H9 (cell line): ENCODE data around the gene SIGLEC9. TPM values are rescaled to one million over a fixed set of nuclear protein-coding genes. Genes with fewer than 3 reads are reported as not detected.

Experiments used
- DNase-seq: peaks from one replicate; pipeline ENCODE4 v3.0.0-alpha.2; 2017
- H2AFZ ChIP-seq: one replicate; pipeline ENCODE4 v1.6.1; 2013; ENCODE audit warnings: mild to moderate bottlenecking, low read length, control low read depth, moderate library complexity
- H2AK5ac ChIP-seq: 2 replicates; pipeline ENCODE4 v1.6.1; 2013; ENCODE audit warnings: low read length, control low read depth, mixed read lengths; ENCODE audit not compliant: insufficient read length
- H2BK120ac ChIP-seq: one replicate; pipeline ENCODE4 v1.6.1; 2013; ENCODE audit warnings: low read depth, mild to moderate bottlenecking, low read length, control low read depth, inconsistent platforms; ENCODE audit not compliant: poor library complexity, severe bottlenecking
- H2BK12ac ChIP-seq: 2 replicates; pipeline ENCODE4 v1.6.1; 2013; ENCODE audit warnings: low read length, control low read depth, mixed read lengths, low read depth; ENCODE audit not compliant: insufficient read length
- H2BK15ac ChIP-seq: 2 replicates; pipeline ENCODE4 v1.6.1; 2013; ENCODE audit warnings: low read depth, low read length, control low read depth
- H2BK20ac ChIP-seq: one replicate; pipeline ENCODE4 v1.6.1; 2013; ENCODE audit warnings: low read depth, mild to moderate bottlenecking, low read length, control low read depth, inconsistent platforms; ENCODE audit not compliant: poor library complexity, severe bottlenecking
- H2BK5ac ChIP-seq: 2 replicates; pipeline ENCODE4 v1.6.1; 2013; ENCODE audit warnings: low read length, control low read depth, mixed read lengths; ENCODE audit not compliant: insufficient read length
- H3K14ac ChIP-seq: 2 replicates; pipeline ENCODE4 v1.6.1; 2013; ENCODE audit warnings: low read length, control low read depth; ENCODE audit not compliant: insufficient read depth
- H3K18ac ChIP-seq: 2 replicates; pipeline ENCODE4 v1.6.1; 2013; ENCODE audit warnings: low read depth, mild to moderate bottlenecking, mixed read lengths, low read length, control low read depth; ENCODE audit not compliant: insufficient read length
- H3K23ac ChIP-seq: 2 replicates; pipeline ENCODE4 v1.6.1; 2013; ENCODE audit warnings: low read length, control low read depth, mixed read lengths, low read depth; ENCODE audit not compliant: insufficient read length
- H3K23me2 ChIP-seq: 2 replicates; pipeline ENCODE4 v1.6.1; 2013; ENCODE audit warnings: low read depth, mild to moderate bottlenecking, mixed read lengths, low read length, control low read depth; ENCODE audit not compliant: insufficient read length, poor library complexity, severe bottlenecking
- H3K27ac ChIP-seq: 2 replicates; pipeline ENCODE4 v1.5.1; 2013; ENCODE audit warnings: low read length, control low read depth, mixed read lengths, low read depth; ENCODE audit not compliant: insufficient read length
- H3K27me3 ChIP-seq: 2 replicates; pipeline ENCODE4 v1.6.1; 2013; ENCODE audit warnings: low read length, control low read depth, inconsistent platforms; ENCODE audit not compliant: insufficient read depth
- H3K4ac ChIP-seq: 2 replicates; pipeline ENCODE4 v1.6.1; 2013; ENCODE audit warnings: low read depth, mild to moderate bottlenecking, control low read depth, inconsistent platforms, low read length, moderate library complexity
- H3K4me1 ChIP-seq: 2 replicates; pipeline ENCODE4 v1.6.1; 2013; ENCODE audit warnings: low read length, control low read depth, inconsistent platforms; ENCODE audit not compliant: insufficient read depth
- H3K4me2 ChIP-seq: 2 replicates; pipeline ENCODE4 v1.6.1; 2013; ENCODE audit warnings: low read length, control low read depth, mixed read lengths; ENCODE audit not compliant: insufficient read length, insufficient read depth
- H3K56ac ChIP-seq: 2 replicates; pipeline ENCODE4 v1.6.1; 2013; ENCODE audit warnings: low read depth, mild to moderate bottlenecking, mixed read lengths, low read length, control low read depth; ENCODE audit not compliant: insufficient read length
- H3K79me1 ChIP-seq: 2 replicates; pipeline ENCODE4 v1.6.1; 2013; ENCODE audit warnings: low read depth, mild to moderate bottlenecking, moderate library complexity, low read length, control low read depth, inconsistent platforms; ENCODE audit not compliant: insufficient read depth, poor library complexity, severe bottlenecking
- H3K79me2 ChIP-seq: 2 replicates; pipeline ENCODE4 v1.6.1; 2013; ENCODE audit warnings: low read length, control low read depth, inconsistent platforms; ENCODE audit not compliant: insufficient read depth
- H3K9ac ChIP-seq: 2 replicates; pipeline ENCODE4 v1.6.1; 2013; ENCODE audit warnings: low read length, control low read depth, mixed read lengths; ENCODE audit not compliant: insufficient read length; ENCODE audit errors: extremely low read depth
- H3K9me3 ChIP-seq: one replicate; pipeline ENCODE4 v1.6.1; 2013; ENCODE audit warnings: low read depth, low read length, inconsistent platforms; ENCODE audit not compliant: control insufficient read depth
- H3T11ph ChIP-seq: one replicate; pipeline ENCODE4 v1.6.1; 2013; ENCODE audit warnings: mild to moderate bottlenecking, low read length, control low read depth, inconsistent platforms
- H4K20me1 ChIP-seq: one replicate; pipeline ENCODE4 v1.6.1; 2013; ENCODE audit not compliant: control insufficient read depth, insufficient read length, insufficient read depth
- H4K5ac ChIP-seq: 2 replicates; pipeline ENCODE4 v1.6.1; 2013; ENCODE audit warnings: low read depth, mild to moderate bottlenecking, mixed read lengths, low read length, control low read depth; ENCODE audit not compliant: insufficient read length
- H4K8ac ChIP-seq: replicated peaks from 2 replicates; pipeline ENCODE4 v1.6.1; 2013; ENCODE audit warnings: low read length, control low read depth, mixed read lengths, low read depth; ENCODE audit not compliant: insufficient read length
- H4K91ac ChIP-seq: 2 replicates; pipeline ENCODE4 v1.6.1; 2013; ENCODE audit warnings: low read depth, mild to moderate bottlenecking, moderate library complexity, mixed read lengths, low read length, control low read depth; ENCODE audit not compliant: insufficient read length
- H3K27ac Mint-ChIP-seq, 3 experiments: 2 replicates in 2 of 3; 3 replicates in 1 of 3; pipeline ENCODE4 v1.8.0; 2020 to 2021; ENCODE audit warnings: mixed read lengths in 3 of 3, mild to moderate bottlenecking in 1 of 3, moderate library complexity in 1 of 3
- H3K27me3 Mint-ChIP-seq: 2 replicates; pipeline ENCODE4 v1.8.0; 2021; ENCODE audit warnings: low read depth, mild to moderate bottlenecking, moderate library complexity, mixed read lengths
- H3K36me3 Mint-ChIP-seq, 3 experiments: 2 replicates in 2 of 3; 3 replicates in 1 of 3; pipeline ENCODE4 v1.8.0; 2020 to 2021; ENCODE audit warnings: low read depth in 3 of 3, mixed read lengths in 3 of 3; ENCODE audit not compliant: insufficient read depth in 1 of 3
- H3K4me1 Mint-ChIP-seq, 2 experiments: 2 replicates each; pipeline ENCODE4 v1.8.0; 2020; ENCODE audit warnings: mixed read lengths in 2 of 2
- H3K4me3 Mint-ChIP-seq, 2 experiments: 2 replicates in 1 of 2; 3 replicates in 1 of 2; pipeline ENCODE4 v1.8.0; 2020 to 2021; ENCODE audit warnings: mild to moderate bottlenecking in 2 of 2, mixed read lengths in 2 of 2, moderate library complexity in 1 of 2
- H3K9me3 Mint-ChIP-seq, 2 experiments: 2 replicates in 1 of 2; 3 replicates in 1 of 2; pipeline ENCODE4 v1.8.0; 2020; ENCODE audit warnings: mild to moderate bottlenecking in 2 of 2, mixed read lengths in 2 of 2, moderate library complexity in 1 of 2
- WGBS: extraction: QIAGEN DNeasy Blood & Tissue Kit; methylation state at CpG from one replicate; pipeline ENCODE4 v1.1.7; 2013; ENCODE audit warnings: missing lambda C conversion rate, low lambda C conversion rate, mixed read lengths; ENCODE audit not compliant: insufficient read length; ENCODE audit errors: extremely low coverage; 5-methylcytosine and 5-hydroxymethylcytosine counted together
- total RNA-seq: library from RNA; stranded (reverse); gene quantifications from 2 replicates; pipeline ENCODE4 v1.2.1, GENCODE V29; 2021
- TF ChIP-seq, protein P1 (sequence below): fragments of 200-600 bp; sonication (generic); conservative IDR thresholded peaks from 3 replicates; pipeline ENCODE4 v1.8.0; 2021; ENCODE audit warnings: antibody characterized with exemption, mild to moderate bottlenecking

SIGLEC9 gene
- total RNA-seq, 1 experiment from 2014 or later, result not detected

DNA sequence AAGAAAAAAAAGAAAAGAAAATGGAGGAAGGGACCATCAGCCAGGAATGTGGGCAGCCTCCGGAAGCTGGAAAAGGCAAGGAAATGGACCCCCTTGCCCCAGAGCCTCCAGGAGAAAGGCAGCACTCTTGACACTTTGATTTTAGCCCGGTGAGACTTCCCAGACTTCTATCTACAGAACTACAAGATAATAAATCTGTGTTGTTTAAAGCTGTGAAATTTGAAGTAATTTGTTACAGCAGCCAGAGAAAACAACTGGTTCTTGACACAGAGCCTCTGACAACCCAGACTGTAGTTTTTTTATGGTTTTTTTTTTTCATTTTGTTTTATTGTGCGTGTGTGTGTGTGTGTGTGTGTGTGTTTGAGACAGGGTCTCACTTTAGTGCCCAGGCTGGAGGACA, 24.1 kb upstream of the SIGLEC9 start:
- Histone ChIP-seq H3K27me3 (no peaks in the 10 kb centered on the region), H4K20me1 (no peaks in the 10 kb centered on the region)

More for the DNA sequence above, 24.1 kb upstream of the SIGLEC9 start:
- no peak overlapping the region for H2AFZ ChIP-seq
- H2AK5ac ChIP-seq, result no peak overlapping the region
- no peak overlapping the region for H4K8ac ChIP-seq
- no peak overlapping the region for H2BK12ac ChIP-seq
- H3K36me3 Mint-ChIP-seq, result peaks cover 4 to 29% (median 6%) of the 10 kb centered on the region in 3 experiments; a peak in 4 of 7 replicates
- no peaks in the 10 kb centered on the region for H3K79me1 ChIP-seq
- H4K91ac ChIP-seq, result no peak overlapping the region
- H3K4ac ChIP-seq, result no peak overlapping the region
- no peak overlapping the region for H3K18ac ChIP-seq
- H3K4me1 ChIP-seq, result no peaks in the 10 kb centered on the region
- H2BK5ac ChIP-seq, result no peak overlapping the region
- 0 out of 4 replicates have a peak, but pooled peaks cover 0 to 3% of the 10 kb centered on the region in 2 experiments for H3K4me1 Mint-ChIP-seq
- no peak for DNase-seq
- no peaks in the 10 kb centered on the region for H3K9me3 ChIP-seq
- no CpG with 5 or more reads among the region's 3 CpGs for WGBS
- TF ChIP-seq, protein P1, sequence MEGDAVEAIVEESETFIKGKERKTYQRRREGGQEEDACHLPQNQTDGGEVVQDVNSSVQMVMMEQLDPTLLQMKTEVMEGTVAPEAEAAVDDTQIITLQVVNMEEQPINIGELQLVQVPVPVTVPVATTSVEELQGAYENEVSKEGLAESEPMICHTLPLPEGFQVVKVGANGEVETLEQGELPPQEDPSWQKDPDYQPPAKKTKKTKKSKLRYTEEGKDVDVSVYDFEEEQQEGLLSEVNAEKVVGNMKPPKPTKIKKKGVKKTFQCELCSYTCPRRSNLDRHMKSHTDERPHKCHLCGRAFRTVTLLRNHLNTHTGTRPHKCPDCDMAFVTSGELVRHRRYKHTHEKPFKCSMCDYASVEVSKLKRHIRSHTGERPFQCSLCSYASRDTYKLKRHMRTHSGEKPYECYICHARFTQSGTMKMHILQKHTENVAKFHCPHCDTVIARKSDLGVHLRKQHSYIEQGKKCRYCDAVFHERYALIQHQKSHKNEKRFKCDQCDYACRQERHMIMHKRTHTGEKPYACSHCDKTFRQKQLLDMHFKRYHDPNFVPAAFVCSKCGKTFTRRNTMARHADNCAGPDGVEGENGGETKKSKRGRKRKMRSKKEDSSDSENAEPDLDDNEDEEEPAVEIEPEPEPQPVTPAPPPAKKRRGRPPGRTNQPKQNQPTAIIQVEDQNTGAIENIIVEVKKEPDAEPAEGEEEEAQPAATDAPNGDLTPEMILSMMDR, result no peak
- H3K23me2 ChIP-seq, result no peaks in the 10 kb centered on the region
- H3T11ph ChIP-seq, result no peak overlapping the region
- H2BK15ac ChIP-seq, result no peak overlapping the region
- no peak overlapping the region for H3K9ac ChIP-seq
- H3K27me3 Mint-ChIP-seq, result no peaks in the 10 kb centered on the region
- no peaks in the 10 kb centered on the region for H3K79me2 ChIP-seq
- H3K23ac ChIP-seq, result no peak overlapping the region
- H3K9me3 Mint-ChIP-seq, result no peaks in the 10 kb centered on the region
- H3K56ac ChIP-seq, result no peak overlapping the region
- no peak overlapping the region for H2BK120ac ChIP-seq
- H3K27ac Mint-ChIP-seq, result no peak overlapping the region
- H3K14ac ChIP-seq, result no peak overlapping the region
- no peak overlapping the region for H2BK20ac ChIP-seq
- no peak overlapping the region for H3K4me2 ChIP-seq
- H4K5ac ChIP-seq, result no peak overlapping the region
- no peak overlapping the region for H3K27ac ChIP-seq
- H3K4me3 Mint-ChIP-seq, result no peak overlapping the region
